Ascending aorta (tissue), 2 donors: ENCODE data around the gene ARHGAP45. TPM values are rescaled to one million over a fixed set of nuclear protein-coding genes. Genes with fewer than 3 reads are reported as not detected.

ENCODE experiments used
- DNase-seq, 2 donors: peaks; one replicate each; pipeline ENCODE4 v3.0.0-alpha.2; 2019; ENCODE audit warnings: low spot score in 2 of 2
- H3K27ac ChIP-seq, 2 donors: fragments of 200-600 bp; sonication (generic); one replicate each; pipeline ENCODE4 v1.5.1; 2016 to 2017; ENCODE audit warnings: mild to moderate bottlenecking in 1 of 2
- H3K27me3 ChIP-seq: fragments of 200-600 bp; sonication (generic); one replicate; pipeline ENCODE4 v1.5.1; 2017
- H3K36me3 ChIP-seq, 2 donors: fragments of 200-600 bp; sonication (generic); one replicate each; pipeline ENCODE4 v1.5.1; 2016
- H3K4me1 ChIP-seq, 2 donors: fragments of 200-600 bp; sonication (generic); one replicate each; pipeline ENCODE4 v1.5.1; 2016 to 2017; ENCODE audit warnings: mild to moderate bottlenecking in 1 of 2
- H3K4me3 ChIP-seq, 2 donors: fragments of 200-600 bp; sonication (generic); one replicate each; pipeline ENCODE4 v1.5.1; 2016 to 2017; ENCODE audit warnings: mild to moderate bottlenecking in 1 of 2
- H3K9me3 ChIP-seq, 2 donors: fragments of 200-600 bp; sonication (generic); one replicate each; pipeline ENCODE4 v1.5.1; 2016
- CTCF ChIP-seq, 3 experiments: fragments of 200-600 bp in 2 of 3; fragments of 450-650 bp in 1 of 3; sonication (generic) in 2 of 3; IDR thresholded peaks; one replicate each; pipeline ENCODE4 v1.5.1; 2016 to 2019; ENCODE audit warnings: antibody characterized with exemption in 3 of 3, mild to moderate bottlenecking in 1 of 3, moderate library complexity in 1 of 3
- intact Hi-C: fragments of 100-400 bp; cut with DNase I; formaldehyde crosslinking; loops from one replicate; pipeline ENCODE4 v1.15.1; 2023
- total RNA-seq: library from RNA; depleted of rRNA; stranded (reverse); fragments of >200 nt; gene quantifications from one replicate; pipeline ENCODE4 v1.1.0, GENCODE V29; 2016

Gene ARHGAP45
- total RNA-seq, 1 donor from 2014 or later = 66.5 TPM

DNA sequence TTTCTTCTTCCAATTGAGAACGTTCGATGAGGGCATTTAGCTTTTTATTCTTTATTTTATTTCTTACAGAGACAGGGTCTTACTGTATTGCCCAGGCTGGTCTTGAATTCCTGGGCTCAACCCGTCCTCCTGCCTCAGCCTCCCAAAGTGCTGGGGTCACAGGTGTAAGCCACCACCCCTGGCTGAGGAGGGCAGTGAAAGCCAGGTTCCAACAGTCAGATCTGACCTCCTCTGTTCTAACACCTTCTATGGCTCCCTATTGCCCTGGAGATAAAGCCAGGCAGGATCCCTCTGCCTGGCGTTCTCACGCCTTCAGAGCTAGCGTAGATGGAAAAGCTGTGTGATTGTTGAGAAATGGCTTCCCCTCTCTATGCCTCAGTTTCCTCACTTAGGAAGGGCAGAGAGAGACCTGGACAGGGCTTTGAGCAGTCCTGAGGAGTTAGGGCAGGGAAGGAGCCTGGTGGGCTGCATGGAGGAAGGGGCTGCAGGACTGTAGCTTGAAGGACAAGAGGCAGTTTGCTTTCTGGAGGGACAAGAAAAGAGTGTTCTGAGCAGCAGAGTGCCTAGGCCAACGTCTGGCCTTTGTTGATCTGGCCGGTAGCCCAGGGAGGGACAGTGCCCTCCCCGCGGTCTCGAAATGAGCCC, 5.5 kb downstream of the ARHGAP45 start:
- no peaks in the 10 kb centered on the region for H3K36me3 ChIP-seq
- H3K27ac ChIP-seq = no peak overlapping the region
- peaks cover 0 to 5% of the 10 kb centered on the region in 2 donors for H3K4me1 ChIP-seq
- intact Hi-C loops = no loop called here
- peaks cover 16% of the 10 kb centered on the region for H3K27me3 ChIP-seq
- TF ChIP-seq CTCF (IDR thresholded peaks at IDR 0.05) = no peak
- DNase-seq = no peak
- H3K4me3 ChIP-seq = no peak overlapping the region
- H3K9me3 ChIP-seq = no peaks in the 10 kb centered on the region

DNA sequence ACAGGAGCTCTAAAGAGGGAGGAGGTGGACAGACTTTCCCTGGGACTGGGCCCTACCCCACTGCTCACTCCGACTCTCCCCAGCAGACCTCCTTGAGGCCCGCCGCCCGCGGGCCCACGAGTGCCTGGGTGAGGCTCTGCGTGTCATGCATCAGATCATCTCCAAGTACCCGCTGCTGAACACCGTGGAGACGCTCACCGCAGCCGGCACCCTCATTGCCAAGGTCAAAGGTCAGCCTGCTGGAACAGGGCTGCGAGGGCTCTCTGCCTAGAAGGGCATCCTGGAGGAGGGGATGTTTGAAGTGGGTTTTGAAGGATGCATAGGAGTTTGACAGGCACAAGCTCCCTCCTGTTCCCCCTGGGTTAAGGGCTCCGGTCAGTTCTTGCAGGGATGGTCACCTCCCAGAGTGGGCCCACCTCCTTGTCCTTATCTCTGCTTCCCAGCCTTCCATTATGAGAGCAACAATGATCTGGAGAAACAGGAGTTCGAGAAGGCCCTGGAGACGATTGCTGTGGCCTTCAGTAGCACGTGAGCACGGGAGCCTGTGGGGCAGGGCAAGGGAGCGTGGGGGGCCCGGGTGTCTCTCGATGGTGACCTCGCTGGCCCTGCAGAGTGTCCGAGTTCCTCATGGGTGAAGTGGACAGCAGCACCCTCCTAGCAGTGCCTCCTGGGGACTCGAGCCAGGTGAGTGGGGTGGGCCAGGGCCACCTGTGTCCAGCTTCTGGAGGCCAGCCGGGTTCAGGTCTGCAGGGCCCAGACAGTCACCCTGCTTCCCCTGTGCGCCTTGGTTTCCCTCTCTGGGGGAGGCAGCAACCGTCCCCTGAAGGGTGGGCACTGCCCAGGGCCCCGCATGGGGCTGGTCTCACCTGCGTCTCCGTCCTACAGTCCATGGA, 6.3 kb downstream of the ARHGAP45 start:
- Histone ChIP-seq H3K4me3 (no peak overlapping the region), H3K27me3 (peaks cover 11% of the 10 kb centered on the region), H3K9me3 (no peaks in the 10 kb centered on the region), H3K4me1 (peaks cover 0 to 5% of the 10 kb centered on the region in 2 donors), H3K27ac (no peak overlapping the region), H3K36me3 (no peaks in the 10 kb centered on the region)
- DNase-seq = no peak
- no peak for TF ChIP-seq CTCF (IDR thresholded peaks at IDR 0.05)
- intact Hi-C loops = no loop called here

- no peak overlapping the region for H3K4me3 ChIP-seq
- no peaks in the 10 kb centered on the region for H3K36me3 ChIP-seq
- TF ChIP-seq CTCF (IDR thresholded peaks at IDR 0.05) = no peak
- peaks cover 0 to 5% of the 10 kb centered on the region in 2 donors for H3K4me1 ChIP-seq
- no peak overlapping the region for H3K27ac ChIP-seq
- no peak for DNase-seq
- H3K9me3 ChIP-seq = no peaks in the 10 kb centered on the region
- intact Hi-C loops = no loop called here
- H3K27me3 ChIP-seq = peaks cover 4% of the 10 kb centered on the region
Observed at GRCh38 chr19:1073956-1074517, 7.1 kb downstream of the ARHGAP45 start.

- no peak overlapping the region for H3K27ac ChIP-seq
- H3K4me1 ChIP-seq = peaks cover 0 to 5% of the 10 kb centered on the region in 2 donors
- H3K4me3 ChIP-seq = no peak overlapping the region
- intact Hi-C loops = no loop called here
- peaks cover 3% of the 10 kb centered on the region for H3K27me3 ChIP-seq
- no peaks in the 10 kb centered on the region for H3K36me3 ChIP-seq
- no peak for TF ChIP-seq CTCF (IDR thresholded peaks at IDR 0.05)
- peak in 1 of 2 donors; percentile 83 for DNase-seq
- no peaks in the 10 kb centered on the region for H3K9me3 ChIP-seq
Observed at GRCh38 chr19:1074544-1075283, 7.7 kb downstream of the ARHGAP45 start.

DNA sequence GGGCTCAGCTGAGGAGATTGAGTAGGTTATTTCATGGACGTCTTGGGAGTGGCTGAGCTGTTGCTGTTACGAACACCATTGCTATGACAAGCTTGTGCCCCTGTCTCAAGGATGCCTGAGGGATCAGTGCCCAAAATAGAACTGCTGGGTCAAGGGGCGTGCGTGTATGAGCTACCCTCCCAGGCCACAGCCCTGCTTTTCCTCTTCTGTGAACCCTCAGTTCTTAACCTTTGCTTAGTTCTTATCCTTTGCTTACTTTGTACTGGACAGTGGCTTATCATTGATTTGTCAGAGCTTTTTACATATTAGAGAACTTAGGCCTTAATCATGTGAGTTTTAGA, 9.0 kb downstream of the ARHGAP45 start:
- Histone ChIP-seq H3K9me3 (no peaks in the 10 kb centered on the region), H3K27me3 (no peaks in the 10 kb centered on the region), H3K27ac (no peak overlapping the region), H3K36me3 (no peaks in the 10 kb centered on the region), H3K4me3 (no peak overlapping the region), H3K4me1 (no peaks in the 10 kb centered on the region)
- intact Hi-C loops = no loop called here
- no peak for DNase-seq
- TF ChIP-seq CTCF (IDR thresholded peaks at IDR 0.05) = no peak
